AG08396 (cell line): Measurements from ENCODE around the gene ZNF277.

Experiments
- DNase-seq: peaks from one replicate; pipeline ENCODE4 v3.0.0; 2012; ENCODE audit warnings: low spot score, mixed read lengths

Gene ZNF277

DNA sequence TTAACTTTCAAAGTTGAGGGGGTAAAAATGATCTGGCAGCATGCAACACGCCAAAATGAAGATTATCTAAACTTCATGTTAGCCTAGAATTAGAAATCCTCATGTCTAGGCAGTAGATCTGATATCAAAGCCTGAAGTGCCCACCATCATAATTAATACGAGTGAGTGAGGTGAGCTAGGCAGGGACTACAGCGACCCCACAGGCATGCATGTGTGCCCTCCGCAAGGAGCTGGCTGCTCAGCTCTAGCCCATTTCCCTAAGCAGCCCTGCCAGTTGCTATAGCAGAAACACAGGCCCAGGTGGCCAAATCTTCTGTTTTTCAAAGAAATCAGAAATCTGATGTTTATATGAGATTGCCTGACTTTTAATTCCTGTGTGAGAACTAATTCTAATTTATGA lies 150.6 kb downstream of the ZNF277 start:
- no peak for DNase-seq

DNA sequence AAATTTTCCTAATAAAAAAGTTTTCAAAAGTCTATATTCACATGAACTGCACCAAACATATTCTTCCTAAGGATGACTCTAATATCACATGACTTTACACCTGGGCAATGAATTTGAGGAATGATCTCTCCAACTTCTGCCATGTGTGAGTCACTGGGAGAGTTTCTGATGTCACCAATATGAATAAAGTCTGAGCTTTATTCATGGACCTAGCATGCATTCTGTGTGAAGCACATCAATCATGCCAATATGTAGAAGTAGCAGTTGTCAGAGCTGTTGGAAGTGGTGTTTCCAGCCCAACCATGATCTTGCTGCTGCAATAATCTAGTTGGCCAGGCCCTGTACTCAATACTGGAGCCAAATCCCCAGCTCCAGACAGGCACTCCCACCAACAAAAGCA lies 152.0 kb downstream of the ZNF277 start:
- DNase-seq: no peak

DNA sequence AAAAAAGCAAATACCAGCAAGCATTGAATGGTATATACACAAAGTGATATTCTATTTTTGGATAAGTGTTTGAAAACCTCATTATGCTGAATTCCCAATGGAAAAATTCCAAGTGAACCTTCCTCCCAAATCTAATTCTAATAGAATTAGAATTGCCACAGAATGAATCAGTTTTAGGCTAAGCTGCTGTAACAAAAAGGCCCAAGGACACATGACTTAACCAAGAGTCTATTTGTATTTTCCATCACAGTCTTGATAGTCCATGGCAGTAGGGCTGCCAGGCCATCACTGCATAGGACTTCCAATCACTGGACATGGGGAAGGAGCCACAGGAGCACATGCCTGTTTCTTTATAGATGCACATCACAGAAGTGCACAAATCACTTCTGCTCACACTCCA lies 152.6 kb downstream of the ZNF277 start:
- no peak for DNase-seq

DNA sequence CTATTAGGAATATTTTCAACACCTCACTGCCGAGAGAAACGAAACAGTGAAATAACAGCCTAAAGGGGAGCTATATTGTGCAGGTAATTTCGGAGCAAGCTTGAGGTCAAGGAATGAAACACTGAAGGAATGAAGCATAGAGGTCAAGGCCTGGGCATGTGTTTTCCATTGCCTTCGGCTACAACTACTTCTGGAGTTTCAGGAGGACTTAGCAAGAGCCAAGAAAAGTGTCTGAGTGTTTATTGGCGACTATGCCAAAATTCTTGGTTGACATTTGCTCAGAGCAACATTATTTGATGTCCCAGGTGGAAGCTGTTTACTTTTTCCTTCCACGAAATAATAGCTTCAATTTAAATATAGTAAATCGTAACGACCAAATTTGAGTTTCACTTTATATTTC lies 154.2 kb downstream of the ZNF277 start:
- DNase-seq: no peak

DNA sequence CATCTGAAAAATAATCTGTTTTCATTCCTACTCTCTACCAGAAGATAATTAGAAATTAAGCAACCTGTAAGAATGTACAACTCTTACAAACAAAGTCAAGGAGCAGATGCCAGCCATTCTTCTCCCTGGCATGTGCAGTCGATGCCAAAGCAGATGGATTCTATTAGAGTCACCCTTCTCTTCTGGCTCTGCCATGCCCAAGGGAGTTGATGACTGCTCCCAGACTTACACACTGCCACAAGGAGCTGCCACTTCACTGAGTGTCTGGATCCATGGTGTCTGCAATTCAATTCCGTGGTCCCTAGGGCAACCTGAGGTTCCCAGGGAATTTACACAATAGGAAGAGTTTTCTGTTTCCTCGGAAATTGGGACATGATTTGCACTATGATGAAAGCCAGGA lies 154.7 kb downstream of the ZNF277 start:
- DNase-seq: peak; percentile 13

DNA sequence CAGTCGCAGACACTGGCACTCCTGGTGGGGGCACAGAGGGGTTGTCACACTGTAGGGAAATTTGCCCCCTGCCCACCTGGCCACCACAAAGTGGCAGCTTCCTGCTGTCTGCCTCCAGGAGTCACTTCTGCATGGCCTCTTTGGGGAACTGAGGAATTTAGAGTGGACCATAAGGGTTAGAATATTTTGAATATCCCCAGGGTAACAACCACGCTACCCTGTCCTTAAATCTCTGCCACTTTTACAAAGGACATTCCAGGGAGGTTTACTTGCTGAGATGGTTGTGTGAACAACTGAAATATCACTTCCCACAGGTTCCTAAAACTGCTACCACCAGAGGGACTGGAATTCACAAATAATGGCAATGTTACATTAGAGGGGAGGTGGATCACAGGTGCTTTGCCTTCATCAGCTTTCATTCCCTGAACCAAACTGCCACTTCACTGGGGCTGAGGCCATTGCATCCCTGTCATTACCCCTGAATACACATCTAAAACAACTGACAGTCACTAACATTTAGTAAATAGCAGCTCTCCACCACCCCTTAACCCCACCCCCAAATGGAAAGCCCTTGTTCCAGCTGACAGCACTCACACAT lies 155.7 kb downstream of the ZNF277 start:
- no peak for DNase-seq

DNA sequence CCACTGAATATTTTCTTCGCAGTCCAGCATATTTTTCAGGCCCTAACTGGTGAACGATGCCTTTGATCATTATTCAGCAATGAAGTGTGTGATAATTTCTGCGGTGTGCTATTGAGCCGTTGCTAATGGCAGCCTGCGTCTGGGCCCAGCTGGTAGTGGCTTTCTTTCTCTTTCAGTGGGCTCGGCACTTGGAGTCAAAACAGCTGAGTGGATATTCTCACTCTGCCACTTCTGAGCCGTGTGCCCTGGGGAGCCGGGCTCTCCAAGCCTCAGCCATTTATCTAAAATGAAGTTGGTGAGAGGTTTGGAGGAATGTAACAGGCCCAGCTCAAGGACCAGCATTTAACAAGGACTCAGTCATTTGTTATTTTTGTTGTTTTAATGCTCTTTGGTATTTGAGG lies 156.2 kb downstream of the ZNF277 start:
- peak; percentile 16 for DNase-seq

DNA sequence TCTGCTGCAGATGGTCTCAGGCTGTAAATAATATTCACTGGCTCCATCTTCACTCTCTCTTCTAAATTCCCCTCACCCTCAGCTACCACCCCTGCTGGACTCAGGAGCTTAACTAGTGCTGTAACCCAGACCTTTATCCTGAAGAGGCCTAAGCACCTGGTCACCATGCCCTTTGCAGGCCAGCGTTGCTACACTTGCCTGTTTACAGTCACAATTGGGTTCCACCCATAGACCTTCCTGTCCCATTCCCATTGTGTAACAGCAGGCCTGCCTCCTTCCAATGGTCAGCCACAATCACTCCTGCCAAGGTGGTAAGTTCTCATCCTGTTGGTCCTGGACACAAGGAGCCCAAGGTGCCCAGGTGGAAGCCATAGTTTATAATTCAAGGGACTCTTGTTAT lies 157.9 kb downstream of the ZNF277 start:
- DNase-seq: no peak

DNA sequence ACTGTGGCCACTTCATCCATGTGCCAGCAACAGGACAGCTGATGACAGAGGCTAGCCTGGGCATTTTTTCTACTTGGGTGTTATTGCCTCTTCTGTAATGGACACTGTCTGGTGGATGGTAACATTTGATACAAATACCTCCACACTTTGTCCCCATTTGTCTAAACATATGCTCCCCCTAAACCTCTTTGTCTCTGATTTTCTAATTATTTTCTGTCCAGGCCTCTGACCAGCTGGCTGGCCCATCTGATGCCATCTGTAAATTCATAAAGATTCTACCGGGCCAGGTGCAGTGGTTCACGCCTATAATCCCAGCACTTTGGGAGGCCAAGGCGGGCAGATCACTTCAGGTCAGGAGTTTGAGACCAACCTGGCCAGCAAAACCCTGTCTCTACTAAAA lies 159.1 kb downstream of the ZNF277 start:
- no peak for DNase-seq

DNA sequence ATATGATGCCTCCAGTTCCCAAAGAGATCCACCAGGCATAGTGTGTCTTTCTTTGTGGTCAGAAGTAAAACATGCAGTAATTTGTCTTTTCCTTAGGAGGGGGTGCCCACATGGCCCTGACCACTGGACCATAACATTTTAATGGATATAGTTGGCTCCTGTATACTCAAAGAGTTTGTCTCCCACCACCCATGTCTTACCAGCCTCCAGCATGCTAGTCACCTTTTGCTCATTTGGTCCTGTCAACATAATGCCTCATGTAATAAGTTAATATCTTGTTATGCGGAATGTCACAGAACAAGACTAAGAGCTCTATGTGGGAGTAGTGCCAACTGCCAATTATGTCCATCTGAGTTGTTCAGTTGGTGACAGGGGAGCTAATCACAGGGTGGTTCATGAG lies 160.4 kb downstream of the ZNF277 start:
- DNase-seq: no peak

DNA sequence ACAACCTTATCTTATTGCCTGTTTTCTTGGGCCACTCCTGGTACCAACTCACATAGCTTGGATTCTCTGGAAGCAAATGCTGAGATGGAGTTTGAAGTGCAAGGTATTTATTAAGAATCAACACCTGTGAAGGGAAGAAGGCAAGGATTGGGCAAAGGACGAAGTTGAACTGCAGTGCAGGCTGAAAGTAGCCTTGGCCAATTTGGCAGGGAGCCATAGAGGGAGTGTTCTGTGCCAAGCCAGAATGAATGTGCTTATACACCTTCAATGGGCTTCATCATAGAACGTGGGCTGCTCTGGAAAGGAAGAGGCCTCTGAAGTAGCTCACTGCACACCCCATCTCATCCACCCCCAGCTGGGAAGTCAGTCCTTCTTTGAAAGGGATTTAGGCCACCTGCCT lies 163.9 kb downstream of the ZNF277 start:
- DNase-seq: no peak

DNA sequence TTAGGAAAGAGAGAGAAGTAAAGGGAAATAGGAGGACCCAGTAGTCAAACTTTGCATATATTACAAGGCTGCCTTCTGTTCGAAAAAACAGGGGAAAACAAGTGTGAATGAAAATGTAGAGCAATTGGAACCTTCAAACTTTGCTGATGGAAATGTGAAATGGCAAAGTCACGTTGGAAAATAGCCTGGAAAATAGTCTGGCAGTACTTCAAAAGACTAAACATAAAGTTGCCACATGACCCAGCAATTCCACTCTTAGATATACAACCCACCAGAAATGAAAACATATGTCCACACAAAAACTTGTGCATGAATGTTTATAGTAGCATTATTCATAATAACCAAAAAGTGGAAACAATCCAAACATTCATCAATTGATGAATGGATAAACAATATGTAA lies 165.2 kb downstream of the ZNF277 start:
- no peak for DNase-seq

DNA sequence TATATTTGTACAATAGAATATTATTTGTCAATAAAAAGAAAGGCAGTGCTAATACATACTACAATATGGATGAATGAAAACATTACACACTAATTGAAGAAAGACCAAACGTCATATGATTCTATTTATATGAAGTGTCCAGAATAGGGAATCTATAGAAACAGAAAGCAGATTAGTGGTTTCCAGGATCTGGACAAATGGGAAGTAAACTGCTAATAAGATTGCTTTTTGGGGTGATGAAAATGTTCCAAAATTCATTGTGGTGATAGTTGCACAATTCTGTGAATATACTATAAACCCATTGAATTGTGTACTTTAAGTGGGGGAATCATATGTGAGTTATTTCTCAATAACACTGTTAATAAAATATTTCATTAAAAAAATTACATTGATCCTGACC lies 165.6 kb downstream of the ZNF277 start:
- DNase-seq: no peak

DNA sequence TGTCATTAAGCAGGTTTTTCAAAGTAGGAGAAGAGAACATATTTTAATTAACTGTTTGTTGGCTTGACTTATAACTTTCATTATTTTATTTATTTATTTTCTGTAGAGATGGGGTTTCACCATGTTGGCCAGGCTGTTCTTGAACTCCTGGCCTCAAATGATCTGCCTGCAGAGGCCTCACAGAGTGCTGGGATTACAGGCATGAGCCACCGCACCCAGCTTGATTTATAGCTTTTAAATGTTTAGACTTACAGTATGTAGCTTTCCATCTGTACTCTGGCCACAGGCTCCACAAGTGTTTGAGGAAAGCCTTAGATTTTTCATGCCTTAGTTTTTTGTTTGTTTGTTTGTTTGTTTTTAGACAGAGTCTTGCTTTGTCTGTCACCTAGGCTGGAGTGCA lies 171.1 kb downstream of the ZNF277 start:
- DNase-seq: no peak

DNA sequence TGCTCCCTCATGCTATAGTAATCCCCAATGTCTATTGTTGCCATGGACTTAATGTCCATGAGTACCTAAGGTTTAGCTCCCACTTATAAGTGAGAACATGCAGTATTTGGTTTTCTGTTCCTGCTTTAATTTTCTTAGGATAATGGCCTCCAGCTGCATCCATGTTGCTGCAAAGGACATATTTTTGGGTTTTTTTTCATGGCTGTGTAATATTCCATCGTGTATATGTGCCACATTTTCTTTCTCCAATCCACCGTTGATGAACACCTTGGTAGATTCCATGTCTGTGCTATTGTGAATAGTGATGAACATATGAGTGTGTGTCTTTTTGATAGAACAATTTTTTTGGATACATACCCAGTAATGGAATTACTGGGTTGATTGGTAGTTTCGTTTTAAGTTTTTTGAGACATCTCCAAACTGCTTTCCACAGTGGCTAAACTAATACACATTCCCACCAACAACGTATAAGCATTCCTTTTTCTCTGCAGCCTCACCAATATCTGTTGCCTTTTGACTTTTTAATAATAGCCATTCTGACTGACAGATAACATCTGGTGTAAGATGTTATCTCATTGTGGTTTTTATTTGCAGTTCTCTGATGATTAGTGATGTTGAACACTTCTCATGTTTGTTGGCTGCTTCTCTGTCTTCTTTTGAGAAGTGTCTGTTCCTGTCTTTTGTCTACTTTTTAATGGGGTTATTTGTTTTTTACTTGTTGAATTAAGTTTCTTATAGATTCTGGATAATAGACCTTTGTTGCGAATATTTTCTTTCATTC lies 175.0 kb downstream of the ZNF277 start:
- DNase-seq: no peak

DNA sequence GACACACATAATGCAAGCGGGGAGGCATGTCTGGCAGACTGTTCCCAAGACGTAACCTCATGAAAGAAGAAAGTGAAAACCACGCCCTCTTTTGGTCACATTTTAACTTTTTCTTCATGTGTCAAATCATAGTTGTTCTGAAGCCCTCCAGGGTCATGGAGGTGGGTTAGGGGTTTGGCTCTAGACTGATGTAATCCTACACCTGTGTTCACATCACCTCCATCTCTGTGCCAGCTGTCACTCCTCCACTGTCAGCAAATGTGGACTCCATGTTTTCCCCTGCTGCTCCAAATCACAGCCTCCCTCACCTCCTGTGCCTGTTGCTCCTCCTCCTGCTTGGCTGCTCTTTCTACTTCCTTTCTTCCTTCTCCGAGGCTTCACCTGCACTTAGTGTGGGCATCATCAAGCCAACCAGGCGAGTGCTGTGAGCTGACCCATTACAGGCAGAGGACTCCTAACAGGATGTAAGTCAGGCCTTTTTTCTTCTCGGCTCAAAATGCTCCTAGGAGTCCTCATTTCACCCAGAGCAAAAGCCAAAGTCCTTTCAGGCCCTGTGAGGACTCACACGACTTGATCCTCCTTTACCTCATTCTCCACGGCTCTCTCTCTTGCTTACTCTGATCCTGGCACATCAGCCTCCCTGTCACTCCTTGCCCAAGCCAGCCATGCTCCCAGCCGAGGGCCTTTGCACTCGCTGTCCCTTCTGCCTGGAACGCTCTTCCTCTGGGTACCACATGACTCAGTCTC lies 177.3 kb downstream of the ZNF277 start:
- no peak for DNase-seq

DNA sequence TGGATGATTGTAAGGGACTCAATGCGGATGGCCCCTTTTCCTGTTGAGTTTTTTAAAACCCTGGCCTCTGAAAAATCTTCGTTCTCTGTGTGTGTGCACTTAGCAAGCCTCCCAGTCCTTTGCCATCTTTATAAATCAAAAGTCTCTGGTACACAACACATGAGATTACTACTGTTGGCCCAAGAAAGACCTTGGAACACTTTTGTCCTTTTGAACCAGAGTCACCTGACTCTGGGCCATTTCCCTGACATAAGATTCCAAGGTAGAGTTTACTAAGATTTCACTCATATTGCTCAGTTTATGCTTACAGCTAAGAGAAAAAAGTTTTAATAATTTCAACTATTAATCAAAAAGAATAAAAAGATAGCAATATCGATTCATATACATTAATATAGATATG lies 179.0 kb downstream of the ZNF277 start:
- no peak for DNase-seq

DNA sequence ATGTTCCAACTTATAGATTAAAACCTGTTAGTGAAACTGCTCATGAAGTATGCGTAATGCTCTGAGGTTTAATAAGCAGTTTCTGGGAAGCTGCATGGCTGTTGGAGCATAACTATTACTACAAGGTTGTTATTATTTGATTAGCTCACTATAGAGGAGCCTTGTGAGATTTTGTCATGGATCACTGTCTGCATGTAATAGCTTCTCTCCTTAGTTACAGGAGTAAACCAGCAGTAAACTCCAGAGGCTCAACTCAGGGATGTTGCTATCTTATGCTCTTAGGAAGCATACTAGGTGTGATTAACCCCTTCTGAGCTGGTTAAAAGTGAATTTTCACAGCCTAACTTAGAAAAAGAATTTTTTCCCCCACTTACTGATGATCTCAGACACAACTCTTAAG lies 180.1 kb downstream of the ZNF277 start:
- no peak for DNase-seq

DNA sequence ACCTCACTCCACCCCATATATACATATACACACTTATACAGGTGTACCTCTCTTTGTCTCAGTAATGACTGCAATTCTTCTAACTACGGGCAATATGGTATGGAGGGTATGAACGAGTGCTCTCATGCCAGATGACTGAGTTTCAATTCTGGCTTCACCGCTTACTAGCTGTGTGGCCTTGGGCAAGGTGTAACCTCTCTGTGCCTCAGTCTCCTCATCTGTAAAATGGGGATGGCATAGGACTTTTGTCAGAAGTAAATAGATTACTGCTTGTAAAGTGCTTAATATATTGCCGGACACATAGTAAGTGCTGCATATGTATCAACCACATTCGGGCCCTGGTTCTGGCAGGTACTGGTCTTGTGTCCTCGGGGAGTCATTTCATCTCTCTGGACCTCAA lies 183.7 kb downstream of the ZNF277 start:
- DNase-seq: no peak

DNA sequence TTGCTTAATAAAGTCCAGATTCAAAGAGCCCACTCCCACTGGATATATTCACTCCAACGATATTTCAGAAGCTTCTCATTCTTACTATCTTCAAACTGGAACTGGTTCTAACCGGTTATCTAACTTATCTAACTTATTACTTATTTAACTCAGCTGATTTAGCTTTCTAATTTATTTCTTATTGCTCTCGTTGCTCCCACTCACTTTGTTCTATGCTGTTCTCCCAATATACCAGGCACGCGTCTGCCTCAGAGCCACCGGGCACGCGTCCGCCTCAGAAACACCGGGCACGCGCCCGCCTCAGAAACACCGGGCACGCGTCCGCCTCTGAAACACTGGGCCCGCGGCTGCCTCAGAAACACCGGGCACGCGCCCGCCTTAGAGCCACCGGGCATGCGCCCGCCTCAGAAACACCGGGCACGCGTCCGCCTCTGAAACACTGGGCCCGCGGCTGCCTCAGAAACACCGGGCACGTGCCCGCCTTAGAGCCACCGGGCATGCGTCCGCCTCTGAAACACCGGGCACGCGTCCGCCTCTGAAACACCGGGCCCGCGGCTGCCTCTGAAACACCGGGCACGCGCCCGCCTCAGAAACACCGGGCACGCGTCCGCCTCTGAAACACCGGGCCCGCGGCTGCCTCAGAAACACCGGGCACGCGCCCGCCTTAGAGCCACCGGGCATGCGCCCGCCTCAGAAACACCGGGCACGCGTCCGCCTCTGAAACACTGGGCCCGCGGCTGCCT lies 184.8 kb downstream of the ZNF277 start:
- DNase-seq: peak; percentile 46

DNA sequence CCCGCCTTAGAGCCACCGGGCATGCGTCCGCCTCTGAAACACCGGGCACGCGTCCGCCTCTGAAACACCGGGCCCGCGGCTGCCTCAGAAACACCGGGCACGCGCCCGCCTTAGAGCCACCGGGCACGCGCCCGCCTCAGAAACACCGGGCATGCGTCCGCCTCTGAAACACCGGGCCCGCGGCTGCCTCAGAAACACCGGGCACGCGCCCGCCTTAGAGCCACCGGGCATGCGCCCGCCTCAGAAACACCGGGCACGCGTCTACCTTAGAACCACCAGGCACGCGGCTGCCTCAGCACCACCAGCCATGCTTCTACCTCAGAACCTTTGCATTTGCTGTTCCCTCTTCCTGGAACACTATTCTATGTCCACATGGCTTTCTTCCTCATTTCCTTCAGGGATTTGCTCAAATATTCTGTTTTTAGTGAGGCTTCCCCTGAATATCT lies 185.4 kb downstream of the ZNF277 start:
- DNase-seq: peak; percentile 45
